ENCODE measurements around the gene MAP1LC3B2.

DNA sequence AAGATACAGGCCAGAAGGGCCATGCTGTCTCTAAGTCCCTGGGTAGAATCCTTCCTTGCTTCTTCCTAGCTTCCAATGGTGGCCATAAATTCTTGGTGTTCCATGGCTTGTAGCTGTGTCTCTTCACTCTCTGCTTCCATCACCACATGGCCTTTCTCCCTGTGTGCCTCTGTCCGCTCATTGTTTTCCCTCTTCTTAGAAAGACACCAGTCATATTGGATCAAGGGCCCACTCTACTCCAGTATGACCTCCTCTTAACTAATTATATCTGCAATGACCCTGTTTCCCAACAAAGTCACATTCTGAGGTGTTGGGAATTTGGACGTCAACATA lies 7.6 kb upstream of the MAP1LC3B2 start:
- TF ChIP-seq, protein P1, sequence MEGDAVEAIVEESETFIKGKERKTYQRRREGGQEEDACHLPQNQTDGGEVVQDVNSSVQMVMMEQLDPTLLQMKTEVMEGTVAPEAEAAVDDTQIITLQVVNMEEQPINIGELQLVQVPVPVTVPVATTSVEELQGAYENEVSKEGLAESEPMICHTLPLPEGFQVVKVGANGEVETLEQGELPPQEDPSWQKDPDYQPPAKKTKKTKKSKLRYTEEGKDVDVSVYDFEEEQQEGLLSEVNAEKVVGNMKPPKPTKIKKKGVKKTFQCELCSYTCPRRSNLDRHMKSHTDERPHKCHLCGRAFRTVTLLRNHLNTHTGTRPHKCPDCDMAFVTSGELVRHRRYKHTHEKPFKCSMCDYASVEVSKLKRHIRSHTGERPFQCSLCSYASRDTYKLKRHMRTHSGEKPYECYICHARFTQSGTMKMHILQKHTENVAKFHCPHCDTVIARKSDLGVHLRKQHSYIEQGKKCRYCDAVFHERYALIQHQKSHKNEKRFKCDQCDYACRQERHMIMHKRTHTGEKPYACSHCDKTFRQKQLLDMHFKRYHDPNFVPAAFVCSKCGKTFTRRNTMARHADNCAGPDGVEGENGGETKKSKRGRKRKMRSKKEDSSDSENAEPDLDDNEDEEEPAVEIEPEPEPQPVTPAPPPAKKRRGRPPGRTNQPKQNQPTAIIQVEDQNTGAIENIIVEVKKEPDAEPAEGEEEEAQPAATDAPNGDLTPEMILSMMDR (IDR thresholded peaks at IDR 0.05; ENCODE audit: low read depth, low read length), result no peak
- no peak for TF ChIP-seq POLR2A (IDR thresholded peaks at IDR 0.05; ENCODE audit: extremely low read depth, insufficient read length)
- TF ChIP-seq, protein P2, sequence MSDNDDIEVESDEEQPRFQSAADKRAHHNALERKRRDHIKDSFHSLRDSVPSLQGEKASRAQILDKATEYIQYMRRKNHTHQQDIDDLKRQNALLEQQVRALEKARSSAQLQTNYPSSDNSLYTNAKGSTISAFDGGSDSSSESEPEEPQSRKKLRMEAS (IDR thresholded peaks at IDR 0.05; ENCODE audit: low read depth, low read length), result no peak
